ENCODE data around the gene NSRP1.

- TF ChIP-seq CTCF (IDR thresholded peaks at IDR 0.05; ENCODE audit: borderline replicate concordance, extremely low read depth, low read length, poor library complexity, severe bottlenecking) (no peak), EZH2 (IDR thresholded peaks at IDR 0.05; ENCODE audit: borderline replicate concordance, low read depth, low read length, severe bottlenecking) (no peak)
Measured at GRCh38 chr17:30208214-30208613, 91.6 kb downstream of the NSRP1 start.

Data from DND-41 (cell line).